Measurements from ENCODE around the gene DCTN5.

Gene DCTN5

GRCh38 chr16:23705517-23705902 lies 64.2 kb downstream of the DCTN5 start:
- no peak overlapping the region for H3K4me3 ChIP-seq (ENCODE audit: low read depth, low read length)
- no peak for TF ChIP-seq CTCF (IDR thresholded peaks at IDR 0.05; ENCODE audit: low read depth, low read length)

GRCh38 chr16:23706439-23706838 lies 65.2 kb downstream of the DCTN5 start:
- no peak for TF ChIP-seq CTCF (IDR thresholded peaks at IDR 0.05; ENCODE audit: low read depth, low read length)
- no peak overlapping the region for H3K4me3 ChIP-seq (ENCODE audit: low read depth, low read length)

GRCh38 chr16:23709536-23709935 lies 68.3 kb downstream of the DCTN5 start:
- H3K4me3 ChIP-seq (ENCODE audit: low read depth, low read length), result no peak overlapping the region
- no peak for TF ChIP-seq CTCF (IDR thresholded peaks at IDR 0.05; ENCODE audit: low read depth, low read length)

- no peak for TF ChIP-seq CTCF (IDR thresholded peaks at IDR 0.05; ENCODE audit: low read depth, low read length)
- no peak overlapping the region for H3K4me3 ChIP-seq (ENCODE audit: low read depth, low read length)
These were observed 68.7 kb downstream of the DCTN5 start for GRCh38 chr16:23710008-23710407.

- H3K4me3 ChIP-seq (ENCODE audit: low read depth, low read length), result no peak overlapping the region
- no peak for TF ChIP-seq CTCF (IDR thresholded peaks at IDR 0.05; ENCODE audit: low read depth, low read length)
These were observed 69.2 kb downstream of the DCTN5 start for GRCh38 chr16:23710504-23710903.

GRCh38 chr16:23711785-23712184 lies 70.5 kb downstream of the DCTN5 start:
- H3K4me3 ChIP-seq (ENCODE audit: low read depth, low read length), result no peak overlapping the region
- TF ChIP-seq CTCF (IDR thresholded peaks at IDR 0.05; ENCODE audit: low read depth, low read length), result no peak

GRCh38 chr16:23712976-23713375 lies 71.7 kb downstream of the DCTN5 start, which contains the start of gene ERN2:
TSS of gene ERN2 (minus strand) at chr16:23713222. CDS start at chr16:23713187, 35 bp downstream.
- no peak for TF ChIP-seq CTCF (IDR thresholded peaks at IDR 0.05; ENCODE audit: low read depth, low read length)
- H3K4me3 ChIP-seq (ENCODE audit: low read depth, low read length), result no peak within 1 kb of the TSS
